ENCODE measurements around the gene RICTOR.

RICTOR gene

GRCh38 chr5:39099831-39100230, 25.6 kb upstream of the RICTOR start:
- DNase-seq, result no peak

GRCh38 chr5:39093352-39093751, 19.2 kb upstream of the RICTOR start:
- DNase-seq, result no peak

- DNase-seq, result no peak
Measured at GRCh38 chr5:39092581-39093351, 18.6 kb upstream of the RICTOR start.

- DNase-seq, result no peak
Measured at GRCh38 chr5:39091940-39092580, 17.9 kb upstream of the RICTOR start.

- no peak for DNase-seq
Measured at GRCh38 chr5:39083968-39084367, 9.8 kb upstream of the RICTOR start.

GRCh38 chr5:39082995-39083394, 8.8 kb upstream of the RICTOR start:
- DNase-seq, result no peak

GRCh38 chr5:39080597-39081204, 6.5 kb upstream of the RICTOR start:
- no peak for DNase-seq

GRCh38 chr5:39080168-39080567, 6.0 kb upstream of the RICTOR start:
- DNase-seq, result no peak

GRCh38 chr5:39079147-39079546, 4.9 kb upstream of the RICTOR start:
- no peak for DNase-seq

GRCh38 chr5:39076757-39077728, 2.8 kb upstream of the RICTOR start:
- no peak for DNase-seq

- DNase-seq, result no peak
Measured at GRCh38 chr5:39076101-39076756, 2.0 kb upstream of the RICTOR start.

- DNase-seq, result no peak
Measured at GRCh38 chr5:39073767-39074016, 507 bp downstream of the RICTOR start.

- no peak for DNase-seq
Measured at GRCh38 chr5:39072925-39073766, 1.1 kb downstream of the RICTOR start.

- DNase-seq, result no peak
Measured at GRCh38 chr5:39068099-39068498, 6.1 kb downstream of the RICTOR start.

GRCh38 chr5:39064450-39064849, 9.7 kb downstream of the RICTOR start:
- DNase-seq, result no peak

- no peak for DNase-seq
Measured at GRCh38 chr5:39063037-39063436, 11.2 kb downstream of the RICTOR start.

- no peak for DNase-seq
Measured at GRCh38 chr5:39062530-39062929, 11.7 kb downstream of the RICTOR start.

- DNase-seq, result no peak
Measured at GRCh38 chr5:39062104-39062503, 12.1 kb downstream of the RICTOR start.

- DNase-seq, result no peak
Measured at GRCh38 chr5:39059064-39059463, 15.1 kb downstream of the RICTOR start.

- DNase-seq, result no peak
Measured at GRCh38 chr5:39058178-39058921, 15.8 kb downstream of the RICTOR start.

- DNase-seq, result no peak
Measured at GRCh38 chr5:39057734-39058133, 16.5 kb downstream of the RICTOR start.
